Karpas-422 (cell line): Measurements from ENCODE around the gene BATF3. TPM values are rescaled to one million over a fixed set of nuclear protein-coding genes. Genes with fewer than 3 reads are reported as not detected.

Source experiments
- DNase-seq: peaks from one replicate; pipeline ENCODE4 v3.0.0-alpha.2; 2015
- H2AFZ ChIP-seq: fragments of 200-600 bp; sonication (generic); 2 replicates; pipeline ENCODE4 v1.6.1; 2014; ENCODE audit warnings: antibody characterized with exemption, low read length, mixed read lengths
- H3K27ac ChIP-seq: fragments of 200-600 bp; sonication (generic); 2 replicates; pipeline ENCODE4 v1.5.1; 2014; ENCODE audit warnings: mild to moderate bottlenecking, low read length, moderate library complexity
- H3K27me3 ChIP-seq: fragments of 200-600 bp; sonication (generic); 2 replicates; pipeline ENCODE4 v1.6.1; 2014; ENCODE audit warnings: low read length, mixed read lengths
- H3K36me3 ChIP-seq: fragments of 200-600 bp; sonication (generic); 2 replicates; pipeline ENCODE4 v1.6.1; 2014; ENCODE audit warnings: low read length, mixed read lengths; ENCODE audit not compliant: insufficient read depth
- H3K4me1 ChIP-seq: fragments of 200-600 bp; sonication (generic); 2 replicates; pipeline ENCODE4 v1.6.1; 2014; ENCODE audit warnings: mild to moderate bottlenecking, low read length, mixed read lengths
- H3K4me2 ChIP-seq: fragments of 200-600 bp; sonication (generic); 2 replicates; pipeline ENCODE4 v1.6.1; 2014; ENCODE audit warnings: low read length, low read depth, mild to moderate bottlenecking; ENCODE audit not compliant: poor library complexity, severe bottlenecking
- H3K4me3 ChIP-seq: fragments of 200-600 bp; sonication (generic); 2 replicates; pipeline ENCODE4 v1.5.1; 2014; ENCODE audit warnings: mild to moderate bottlenecking, antibody characterized with exemption, low read length, mixed read lengths
- H3K79me2 ChIP-seq: fragments of 200-600 bp; sonication (generic); 2 replicates; pipeline ENCODE4 v1.6.1; 2014; ENCODE audit warnings: mild to moderate bottlenecking, low read length, mixed read lengths
- H3K9ac ChIP-seq: fragments of 200-600 bp; sonication (generic); 2 replicates; pipeline ENCODE4 v1.6.0; 2014; ENCODE audit warnings: low read length
- H3K9me2 ChIP-seq: fragments of 200-600 bp; sonication (generic), shearing (Covaris generic); replicated peaks from 2 replicates; pipeline ENCODE4 v1.6.0; 2014; ENCODE audit warnings: mild to moderate bottlenecking, low read length, moderate library complexity; ENCODE audit not compliant: insufficient read depth
- H3K9me3 ChIP-seq: fragments of 300-700, 200-600 bp; sonication (generic); 2 replicates; pipeline ENCODE4 v1.6.1; 2014; ENCODE audit warnings: low read length, mixed read lengths
- H4K20me1 ChIP-seq: fragments of 200-600 bp; sonication (generic); 2 replicates; pipeline ENCODE4 v1.6.1; 2014; ENCODE audit warnings: mild to moderate bottlenecking, antibody characterized with exemption, low read length, low read depth; ENCODE audit not compliant: insufficient read depth
- total RNA-seq: library from RNA; depleted of rRNA; stranded (reverse); fragments of >200 nt; shearing (Covaris generic); gene quantifications from 2 replicates; pipeline ENCODE4 v1.2.3, GENCODE V29; 2014; ENCODE audit warnings: low replicate concordance

The BATF3 gene
- total RNA-seq, 1 experiment from 2014 or later: 7.7 TPM

DNA sequence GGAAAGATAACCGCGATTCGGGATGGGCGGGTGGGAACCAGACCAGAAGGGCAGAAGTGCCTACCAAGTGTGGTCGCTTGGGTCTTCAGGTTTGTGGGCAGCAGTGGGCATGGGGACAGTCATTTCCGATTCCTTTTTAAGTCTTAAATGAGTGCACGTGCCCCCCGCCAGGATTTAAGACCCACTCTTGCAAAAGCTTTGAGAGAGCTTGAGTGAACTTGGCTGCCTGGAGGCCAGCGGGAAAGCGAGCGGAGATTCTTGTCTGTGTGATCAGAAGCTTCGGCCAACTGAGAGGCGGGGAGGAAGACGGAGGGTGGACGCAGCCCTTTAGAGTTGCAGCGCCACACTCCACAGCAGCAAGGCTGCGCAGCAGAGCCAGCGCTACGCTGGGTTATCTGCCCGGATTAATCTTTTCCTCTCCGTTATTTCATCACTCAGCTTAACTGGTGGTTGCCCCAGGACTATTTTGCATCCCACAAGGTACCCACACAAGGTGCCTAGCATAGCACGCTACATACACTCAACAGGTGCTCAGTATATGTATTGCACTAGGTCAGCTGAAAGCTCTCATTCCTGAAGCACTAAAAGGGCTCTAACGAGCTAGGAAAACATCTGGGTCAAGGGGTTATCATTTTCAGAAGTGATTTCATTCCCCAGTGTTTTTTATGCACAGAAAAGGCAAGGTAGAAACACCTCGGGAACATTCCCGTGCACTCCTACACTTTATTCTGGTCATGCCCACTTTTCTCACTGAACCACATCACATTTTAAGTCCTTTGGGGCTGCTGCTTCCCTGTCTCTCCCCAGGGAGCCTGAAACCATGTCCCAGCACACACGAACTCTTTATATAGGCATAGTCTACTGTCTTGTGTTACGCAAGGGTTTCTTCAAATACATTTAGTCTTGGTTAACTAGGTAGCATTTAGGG lies 1.5 kb upstream of the BATF3 start:
- Histone ChIP-seq H3K79me2 (no peaks in the 10 kb centered on the region), H3K27me3 (no peaks in the 10 kb centered on the region), H3K9me2 (no peaks in the 10 kb centered on the region), H3K4me1 (peaks cover 46% of the 10 kb centered on the region), H2AFZ (no peak overlapping the region), H4K20me1 (no peaks in the 10 kb centered on the region), H3K4me3 (peak overlapping the region; percentile 68; the same call in 1 of the 2 replicates), H3K4me2 (peak overlapping the region; percentile 83), H3K9me3 (no peaks in the 10 kb centered on the region), H3K36me3 (no peaks in the 10 kb centered on the region), H3K9ac (peak overlapping the region; percentile 46; the same call in 1 of the 2 replicates), H3K27ac (no peak overlapping the region)
- DNase-seq: peak; percentile 67

DNA sequence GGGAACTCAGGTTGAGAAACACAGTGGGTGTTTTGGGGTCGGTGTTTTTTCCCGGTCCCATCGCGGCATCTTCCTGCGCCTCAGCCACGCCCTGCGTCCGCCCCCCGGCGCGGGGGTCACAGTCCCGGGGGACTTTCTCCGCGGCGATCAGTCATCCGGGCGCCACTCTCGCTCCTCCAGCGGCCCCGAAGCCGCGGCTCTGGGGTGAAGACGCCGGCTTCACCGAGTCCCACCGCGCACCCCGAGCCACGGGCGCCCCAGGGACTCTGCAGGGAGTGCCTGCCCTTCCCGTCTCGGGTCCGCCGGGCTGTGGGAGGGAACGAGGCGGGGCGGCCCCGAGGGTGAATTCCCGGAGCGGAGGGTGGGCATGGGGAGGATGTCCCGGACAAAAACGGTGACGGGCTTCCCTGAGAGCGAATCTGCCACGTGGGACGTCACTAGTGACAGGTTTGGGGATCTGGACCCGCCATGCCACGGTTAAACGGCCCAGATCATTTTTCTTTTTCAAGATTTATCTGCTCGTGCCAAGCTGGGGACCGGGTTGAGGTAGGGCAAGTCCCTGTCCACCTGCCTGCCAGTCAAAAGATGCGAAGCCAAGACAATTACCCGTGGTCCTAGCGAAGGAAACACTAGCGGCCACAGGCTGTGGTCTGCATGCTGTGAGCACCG lies 717 bp upstream of the BATF3 start:
- Histone ChIP-seq H3K36me3 (no peaks in the 10 kb centered on the region), H3K4me3 (peak overlapping the region; percentile 68), H3K27me3 (no peaks in the 10 kb centered on the region), H3K27ac (no peak overlapping the region), H3K4me2 (peak overlapping the region; percentile 83), H3K9me3 (no peaks in the 10 kb centered on the region), H3K9me2 (no peaks in the 10 kb centered on the region), H2AFZ (peak overlapping the region; percentile 81; the same call in 1 of the 2 replicates), H3K79me2 (no peaks in the 10 kb centered on the region), H3K4me1 (peaks cover 46% of the 10 kb centered on the region), H3K9ac (peak overlapping the region; percentile 46), H4K20me1 (no peaks in the 10 kb centered on the region)
- no peak for DNase-seq

DNA sequence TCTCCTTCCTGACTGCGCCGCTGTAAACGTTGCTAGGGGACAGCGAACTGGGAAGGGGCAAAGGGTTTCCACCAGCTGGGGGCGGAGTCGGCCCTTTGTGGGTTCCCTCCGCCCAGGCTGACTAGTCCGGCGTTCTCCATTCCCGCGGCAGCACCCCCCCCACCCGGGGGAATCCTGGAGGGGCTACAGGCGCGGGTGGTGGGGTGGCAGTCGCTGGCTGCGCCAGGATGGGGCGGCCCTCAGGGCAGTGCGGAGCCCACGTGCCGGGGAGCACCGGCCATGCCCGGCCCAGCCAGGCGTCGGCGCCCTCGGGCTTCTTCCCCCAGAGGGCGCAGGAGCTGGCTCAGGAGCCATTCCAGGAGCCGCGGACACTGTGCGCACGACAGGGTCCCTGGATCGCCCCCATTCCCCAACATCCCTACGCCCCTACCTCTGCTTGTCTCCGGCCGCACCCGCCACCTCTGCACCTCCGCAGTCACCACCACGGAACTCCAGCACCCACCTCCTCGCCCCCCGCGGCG lies 476 bp downstream of the BATF3 start:
- DNase-seq: peak; percentile 74
- H3K9ac ChIP-seq: peak overlapping the region; percentile 46
- H4K20me1 ChIP-seq: no peaks in the 10 kb centered on the region
- H3K4me3 ChIP-seq: peak overlapping the region; percentile 68
- H3K27ac ChIP-seq: no peak overlapping the region
- H3K36me3 ChIP-seq: no peaks in the 10 kb centered on the region
- peaks cover 46% of the 10 kb centered on the region for H3K4me1 ChIP-seq
- H3K9me3 ChIP-seq: no peaks in the 10 kb centered on the region
- H3K79me2 ChIP-seq: no peaks in the 10 kb centered on the region
- no peaks in the 10 kb centered on the region for H3K27me3 ChIP-seq
- no peaks in the 10 kb centered on the region for H3K9me2 ChIP-seq
- peak overlapping the region; percentile 80 for H2AFZ ChIP-seq
- H3K4me2 ChIP-seq: peak overlapping the region; percentile 83

DNA sequence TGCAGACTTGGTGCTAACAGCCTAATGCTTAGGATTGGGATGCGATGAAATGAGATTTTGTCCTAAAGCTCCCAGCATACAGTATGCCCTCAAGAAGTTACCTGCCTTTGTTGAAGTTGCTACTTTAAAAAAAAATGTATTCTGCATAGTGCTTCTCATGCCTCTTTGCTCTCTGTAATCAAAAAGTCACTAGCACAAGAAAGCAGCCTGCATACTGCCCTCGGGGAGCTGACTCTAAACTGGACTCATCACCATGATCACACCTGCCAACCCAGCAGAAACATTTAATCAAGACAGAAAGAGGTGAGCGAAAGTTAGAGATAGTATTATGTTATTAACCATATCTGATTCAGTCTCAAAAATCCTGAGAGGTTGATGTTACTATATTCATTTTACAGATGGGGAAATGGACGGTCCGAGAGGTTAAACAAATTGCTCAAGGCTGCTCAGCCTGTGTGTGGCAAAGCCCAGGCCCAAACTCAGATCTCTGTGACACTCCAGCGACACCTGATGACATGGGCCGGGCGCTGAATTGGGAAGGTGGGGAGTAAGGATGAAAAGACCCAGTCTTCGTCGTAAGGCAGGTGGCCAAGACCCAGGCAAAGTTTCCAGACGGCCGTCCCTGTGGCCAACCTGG lies 1.1 kb downstream of the BATF3 start:
- no peaks in the 10 kb centered on the region for H3K79me2 ChIP-seq
- H4K20me1 ChIP-seq: no peaks in the 10 kb centered on the region
- DNase-seq: no peak
- peak overlapping the region; percentile 68 for H3K4me3 ChIP-seq
- no peak overlapping the region for H3K27ac ChIP-seq
- H3K27me3 ChIP-seq: no peaks in the 10 kb centered on the region
- peak overlapping the region; percentile 80 for H2AFZ ChIP-seq
- H3K36me3 ChIP-seq: no peaks in the 10 kb centered on the region
- no peaks in the 10 kb centered on the region for H3K9me3 ChIP-seq
- peaks cover 46% of the 10 kb centered on the region for H3K4me1 ChIP-seq
- H3K9ac ChIP-seq: peak overlapping the region; percentile 46
- peak overlapping the region; percentile 83 for H3K4me2 ChIP-seq
- no peaks in the 10 kb centered on the region for H3K9me2 ChIP-seq

DNA sequence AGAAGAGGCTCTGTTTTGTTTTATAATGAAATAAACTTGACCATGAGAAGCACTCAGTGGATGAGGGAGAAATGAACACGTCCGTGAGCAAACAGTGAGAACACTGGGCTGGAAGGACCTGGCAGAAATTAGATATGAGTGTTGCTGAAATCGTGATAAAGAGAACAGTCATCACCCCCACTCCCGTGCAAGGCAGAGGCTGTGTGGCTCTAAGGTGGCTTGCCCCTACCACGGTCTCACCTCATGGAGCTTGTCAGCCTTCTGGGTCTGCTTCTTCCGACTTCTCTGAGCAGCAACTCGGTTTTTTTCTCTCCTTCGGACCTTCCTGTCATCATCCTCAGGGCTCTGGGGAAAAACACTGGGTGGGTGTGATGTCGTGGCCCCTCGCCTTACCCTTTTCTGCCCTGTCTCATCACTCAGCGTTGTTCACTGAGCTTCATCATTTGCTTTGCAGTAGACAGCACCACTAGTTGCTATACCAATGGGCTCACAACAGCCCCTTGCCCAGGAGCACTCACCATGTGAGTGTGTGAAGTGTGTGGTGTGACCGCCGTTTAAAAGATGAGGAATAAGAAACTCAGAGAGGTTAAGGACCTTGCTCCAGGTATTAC lies 2.8 kb downstream of the BATF3 start:
- DNase-seq: no peak
- H3K9me3 ChIP-seq: no peaks in the 10 kb centered on the region
- no peaks in the 10 kb centered on the region for H3K9me2 ChIP-seq
- H3K9ac ChIP-seq: no peak overlapping the region
- no peak overlapping the region for H3K4me3 ChIP-seq
- H4K20me1 ChIP-seq: no peaks in the 10 kb centered on the region
- H3K27me3 ChIP-seq: no peaks in the 10 kb centered on the region
- peak overlapping the region; percentile 9 for H3K4me2 ChIP-seq
- no peak overlapping the region for H2AFZ ChIP-seq
- no peaks in the 10 kb centered on the region for H3K36me3 ChIP-seq
- no peak overlapping the region for H3K27ac ChIP-seq
- H3K4me1 ChIP-seq: peaks cover 46% of the 10 kb centered on the region
- H3K79me2 ChIP-seq: no peaks in the 10 kb centered on the region

DNA sequence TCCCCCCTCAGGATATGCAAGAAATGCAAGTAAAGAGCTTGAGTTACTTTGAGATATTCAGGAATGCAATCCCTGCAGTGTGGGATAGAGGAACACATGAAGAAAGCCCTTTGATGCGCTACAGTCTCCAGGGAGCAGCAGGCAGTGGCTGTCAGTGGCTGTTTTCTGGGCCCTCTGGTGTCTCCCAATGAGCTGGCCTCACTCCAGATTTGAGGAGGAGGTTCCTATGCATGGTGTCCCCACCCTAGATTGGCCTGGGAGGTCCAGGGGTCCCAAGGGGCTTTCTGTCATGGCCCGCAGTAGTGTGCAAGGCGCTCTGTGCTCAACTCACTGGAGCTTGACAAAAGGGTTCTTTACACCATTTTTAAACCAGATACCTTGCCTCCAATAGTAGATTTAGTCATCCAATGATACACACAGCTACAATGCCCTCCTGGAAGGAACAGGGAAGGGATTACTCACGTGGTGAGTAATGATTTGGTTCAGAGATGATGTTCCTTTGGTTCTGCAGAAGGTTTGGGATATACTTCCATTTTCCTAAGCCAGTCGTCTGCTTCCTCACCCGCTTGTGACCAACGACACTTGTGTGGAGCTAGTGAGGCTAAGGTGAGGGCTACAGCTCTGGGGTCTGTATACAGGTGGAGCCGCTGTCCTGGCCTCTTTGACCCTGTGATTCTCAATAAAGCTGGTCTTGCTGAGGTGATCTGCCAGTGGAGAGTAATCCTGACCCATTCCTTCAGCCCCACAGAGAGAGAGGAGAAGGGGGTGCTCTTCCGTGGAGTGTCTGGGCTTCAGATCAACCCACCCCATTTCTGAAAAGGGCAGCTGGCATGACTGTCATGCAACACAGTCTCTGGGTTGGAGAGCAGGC lies 6.6 kb downstream of the BATF3 start:
- no peaks in the 10 kb centered on the region for H3K9me2 ChIP-seq
- no peaks in the 10 kb centered on the region for H3K36me3 ChIP-seq
- no peak overlapping the region for H3K27ac ChIP-seq
- H3K9ac ChIP-seq: no peak overlapping the region
- H3K9me3 ChIP-seq: no peaks in the 10 kb centered on the region
- H3K79me2 ChIP-seq: no peaks in the 10 kb centered on the region
- no peak overlapping the region for H3K4me3 ChIP-seq
- H4K20me1 ChIP-seq: no peaks in the 10 kb centered on the region
- H2AFZ ChIP-seq: no peak overlapping the region
- H3K4me1 ChIP-seq: peaks cover 11% of the 10 kb centered on the region
- no peaks in the 10 kb centered on the region for H3K27me3 ChIP-seq
- no peak overlapping the region for H3K4me2 ChIP-seq
- no peak for DNase-seq

DNA sequence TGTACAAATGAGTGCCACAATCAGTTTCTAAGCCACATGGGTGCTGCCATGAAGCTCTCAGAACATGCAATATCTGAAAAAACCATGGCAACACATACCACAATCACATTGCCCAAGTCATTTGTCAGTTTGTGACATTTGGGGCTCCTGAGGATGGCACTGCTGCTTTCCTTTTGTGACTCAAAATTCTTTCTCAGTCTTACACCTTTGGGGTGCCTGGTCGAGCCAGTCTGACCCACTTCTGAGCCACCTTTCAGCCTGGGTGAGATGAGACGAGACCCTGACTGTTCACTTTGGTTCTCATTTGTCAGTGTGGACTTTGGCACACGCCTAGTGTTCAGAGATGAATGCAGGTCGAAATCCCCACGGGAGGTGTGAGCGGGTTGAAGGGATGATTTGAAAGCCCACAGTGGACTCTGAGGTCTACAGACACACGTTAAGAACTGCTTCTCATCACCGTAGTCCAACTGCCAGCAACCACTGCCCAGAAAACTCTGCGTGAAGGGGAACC lies 8.0 kb downstream of the BATF3 start:
- Histone ChIP-seq H2AFZ (no peak overlapping the region), H3K27ac (no peak overlapping the region), H3K36me3 (no peaks in the 10 kb centered on the region), H3K9me3 (no peaks in the 10 kb centered on the region), H3K4me2 (no peak overlapping the region), H3K27me3 (no peaks in the 10 kb centered on the region), H3K79me2 (no peaks in the 10 kb centered on the region), H4K20me1 (no peaks in the 10 kb centered on the region), H3K9ac (no peak overlapping the region), H3K9me2 (no peaks in the 10 kb centered on the region), H3K4me3 (no peak overlapping the region), H3K4me1 (peaks cover 3% of the 10 kb centered on the region; the same call in 1 of the 2 replicates)
- no peak for DNase-seq
